Ammon's horn (tissue), 1 donor: Measurements from ENCODE around the gene ARHGAP45.
A peak's percentile ranks its signal among the peaks of the same experiment; 100 is the strongest.

ENCODE experiments used
- DNase-seq: peaks from one replicate; pipeline ENCODE4 v3.0.0-alpha.2; 2016; ENCODE audit warnings: low spot score

The ARHGAP45 gene

DNA sequence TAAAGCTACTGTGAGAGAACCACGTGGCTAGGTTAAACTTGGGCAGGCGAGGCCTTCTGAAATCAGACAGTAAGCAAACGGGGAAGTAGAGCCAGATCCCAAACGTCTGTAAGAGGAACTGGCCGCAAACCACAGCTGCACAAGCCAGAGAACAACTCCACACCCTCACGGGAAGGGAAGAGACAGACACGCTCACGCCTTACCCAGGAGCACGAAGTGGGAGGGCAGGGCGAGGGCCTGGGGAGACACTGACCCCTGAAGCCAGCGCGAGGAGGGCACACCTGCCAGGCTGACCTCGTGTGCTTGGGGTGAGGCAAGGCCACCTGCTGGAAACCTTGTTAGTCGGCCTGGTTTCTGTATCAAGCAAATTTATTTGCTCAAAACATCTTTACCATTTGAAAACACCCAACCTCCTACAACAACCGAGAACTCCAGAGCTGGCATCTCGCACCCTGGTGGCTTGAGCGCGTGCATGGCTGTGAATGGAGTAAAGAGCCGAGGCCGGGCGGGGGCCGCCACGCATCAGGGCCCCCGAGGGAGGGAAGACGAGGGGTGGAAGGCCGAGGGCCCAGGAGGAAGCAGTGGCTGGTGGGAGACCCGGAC, 20.9 kb downstream of the ARHGAP45 start:
- DNase-seq: peak; percentile 72

DNA sequence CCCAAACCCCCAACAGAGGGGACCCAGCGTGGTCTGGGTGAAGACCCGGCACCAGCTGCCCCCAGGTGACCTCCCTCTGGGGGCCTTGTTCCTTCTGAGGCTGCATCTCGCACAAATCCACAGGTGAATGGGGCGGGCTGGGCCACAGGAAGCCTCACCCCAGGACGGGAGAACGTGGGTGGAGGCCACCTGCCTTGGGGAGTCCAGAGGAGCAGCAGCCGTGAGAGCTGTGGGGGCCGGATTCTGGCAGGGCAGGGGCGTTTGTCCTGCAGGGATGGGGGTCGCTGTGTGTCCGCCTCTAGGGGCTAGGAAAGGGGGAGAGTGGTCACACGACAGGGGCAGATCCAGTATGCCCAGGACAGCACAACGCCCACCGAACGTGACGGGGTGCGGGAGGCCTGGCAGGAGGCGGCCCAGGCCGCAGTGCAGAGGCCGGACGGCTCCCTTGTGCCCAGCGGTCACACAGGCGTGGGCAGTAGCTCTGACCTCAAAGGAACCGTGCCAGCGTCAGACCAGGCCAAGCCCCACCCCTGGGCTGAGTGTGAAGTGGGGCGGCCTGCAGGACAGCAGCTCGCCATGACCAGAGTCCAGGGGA, 21.5 kb downstream of the ARHGAP45 start:
- no peak for DNase-seq

DNA sequence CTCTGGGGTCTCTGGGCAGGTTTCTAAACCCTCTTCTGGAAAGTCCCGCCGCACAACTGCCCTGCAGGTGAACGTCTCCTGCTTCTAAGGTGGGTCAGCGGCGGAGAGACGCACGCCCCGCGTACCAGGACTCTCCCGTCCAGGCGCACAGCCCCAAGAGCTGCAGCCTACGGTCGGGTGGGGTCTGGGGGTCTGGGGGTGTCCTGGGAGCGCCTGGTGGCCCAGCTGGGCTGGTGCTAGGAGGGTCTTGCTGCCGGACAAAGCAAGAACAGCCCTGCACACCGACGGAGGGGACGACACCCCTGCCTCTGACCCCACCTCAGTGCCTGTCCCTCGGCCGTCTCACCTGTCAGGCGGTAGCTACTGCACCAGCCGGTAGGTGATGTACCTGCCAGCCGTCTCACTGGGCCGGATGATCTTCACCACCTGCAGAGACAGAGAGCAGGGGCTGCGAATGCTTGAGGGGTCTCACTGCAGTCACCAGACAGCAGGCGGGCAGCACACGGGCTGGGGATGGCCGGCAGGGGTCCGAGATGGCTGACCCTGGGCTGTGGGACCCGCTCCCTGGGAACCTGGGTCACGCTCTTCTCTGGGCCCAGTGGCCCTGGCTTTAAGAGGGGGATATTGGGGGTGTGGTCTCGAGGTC, 22.3 kb downstream of the ARHGAP45 start:
- DNase-seq: no peak

DNA sequence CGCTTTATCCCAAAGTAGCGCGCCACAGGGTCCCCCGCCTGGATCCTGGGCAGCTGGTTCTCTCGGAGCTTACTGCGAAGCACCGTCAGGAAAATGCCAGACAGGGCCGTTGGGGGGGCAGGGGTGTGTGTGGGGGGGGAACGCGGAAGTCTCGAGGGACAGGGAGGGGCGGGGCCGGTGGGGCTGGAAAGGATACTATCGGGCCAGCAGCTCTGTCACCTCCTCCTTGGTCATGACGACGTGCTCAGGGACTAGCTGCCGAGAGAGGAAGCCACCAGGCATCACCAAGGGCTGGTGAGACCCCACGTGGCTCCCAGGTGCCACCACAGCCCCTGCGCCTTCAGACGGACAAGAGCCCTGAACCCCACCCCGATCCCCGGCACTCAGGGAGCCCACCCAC, 22.9 kb downstream of the ARHGAP45 start:
- DNase-seq: no peak

DNA sequence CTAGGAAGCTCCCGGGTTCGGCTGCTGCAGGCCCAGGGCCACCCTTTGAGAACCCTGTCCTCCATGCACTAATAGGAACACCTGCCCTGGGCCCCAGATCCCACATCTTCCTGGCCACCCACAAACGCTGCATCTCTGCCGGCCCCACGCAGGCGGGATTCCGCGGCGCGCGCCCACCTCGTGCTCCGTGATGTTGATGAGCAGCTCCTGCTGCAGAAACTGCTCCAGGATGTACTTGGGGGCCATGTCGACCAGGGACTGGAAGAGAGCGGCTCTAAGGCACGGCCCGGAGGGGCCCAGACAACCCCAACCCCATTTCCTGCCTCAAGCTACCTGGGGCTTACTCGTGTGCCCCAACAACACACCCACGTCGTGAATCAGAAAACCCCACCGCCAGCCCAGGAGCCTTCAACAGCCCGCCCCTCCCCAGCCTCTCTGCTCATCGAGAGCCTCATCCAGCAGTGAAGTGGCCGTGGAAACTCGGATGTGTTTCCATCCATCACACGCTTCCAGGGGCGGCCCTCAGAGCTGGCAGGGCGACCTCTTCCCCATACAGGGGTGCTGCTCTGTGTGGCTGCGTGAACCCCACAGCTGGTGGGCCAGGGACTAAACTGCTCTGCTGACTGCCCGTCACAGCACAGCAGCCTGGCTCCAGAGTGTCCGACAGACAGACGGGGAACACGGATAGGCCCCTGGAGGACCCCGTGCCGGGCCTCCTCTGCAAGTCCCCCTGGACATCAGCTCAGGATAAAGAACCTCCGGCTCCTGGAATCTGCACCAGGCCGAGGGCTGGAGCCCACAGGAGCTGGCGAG, 24.0 kb downstream of the ARHGAP45 start:
- DNase-seq: no peak

DNA sequence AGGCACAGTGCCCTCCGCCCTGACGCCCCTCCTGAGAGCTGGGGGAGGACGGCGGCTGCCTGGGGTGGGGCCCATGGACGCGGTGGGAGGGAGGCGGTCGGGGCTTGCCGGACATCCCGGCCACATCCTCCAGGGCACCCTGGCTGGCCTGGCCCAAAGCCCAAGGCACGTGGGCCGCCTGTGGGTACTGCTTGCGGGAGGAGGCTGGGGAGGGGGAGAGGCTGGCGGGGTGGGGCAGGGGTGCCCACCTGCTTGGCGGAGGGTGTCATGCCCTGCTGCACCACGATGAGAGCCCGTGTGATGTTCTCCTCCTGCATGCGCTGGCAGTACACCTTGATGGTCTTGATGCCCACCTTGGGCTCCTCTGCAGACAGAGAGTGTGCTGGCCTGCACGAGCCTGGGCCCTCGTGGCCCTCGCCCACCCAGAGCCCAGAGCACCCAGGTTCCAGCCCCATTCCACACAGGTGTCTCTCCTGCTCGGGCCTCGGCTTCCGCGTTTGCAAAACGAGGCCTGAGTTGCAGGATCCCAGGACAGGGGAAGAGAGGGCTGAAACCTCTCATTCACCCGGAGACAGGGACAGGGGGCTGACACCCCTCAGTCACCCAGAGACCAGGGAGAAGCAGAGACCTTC, 24.7 kb downstream of the ARHGAP45 start:
- DNase-seq: no peak

DNA sequence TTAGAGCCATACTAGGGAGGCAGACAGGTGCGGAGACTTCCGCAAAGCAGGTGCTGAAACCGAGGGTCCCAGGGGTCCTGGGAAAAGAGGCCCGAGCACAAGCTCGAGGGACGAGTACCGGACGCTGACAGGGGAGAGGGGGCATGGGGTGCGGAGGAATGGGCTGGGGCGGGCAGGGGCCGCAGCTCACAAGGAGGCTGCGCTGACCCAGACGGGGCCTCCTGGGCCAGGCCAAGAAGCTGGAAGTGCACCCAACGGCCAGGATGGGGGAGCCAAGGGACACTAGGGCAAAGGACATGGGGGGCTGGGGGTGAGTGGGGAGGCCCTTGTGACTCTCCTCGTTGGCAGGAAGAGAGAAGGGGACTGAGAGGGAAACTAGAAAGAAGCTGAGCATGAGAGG, 26.4 kb downstream of the ARHGAP45 start:
- no peak for DNase-seq

DNA sequence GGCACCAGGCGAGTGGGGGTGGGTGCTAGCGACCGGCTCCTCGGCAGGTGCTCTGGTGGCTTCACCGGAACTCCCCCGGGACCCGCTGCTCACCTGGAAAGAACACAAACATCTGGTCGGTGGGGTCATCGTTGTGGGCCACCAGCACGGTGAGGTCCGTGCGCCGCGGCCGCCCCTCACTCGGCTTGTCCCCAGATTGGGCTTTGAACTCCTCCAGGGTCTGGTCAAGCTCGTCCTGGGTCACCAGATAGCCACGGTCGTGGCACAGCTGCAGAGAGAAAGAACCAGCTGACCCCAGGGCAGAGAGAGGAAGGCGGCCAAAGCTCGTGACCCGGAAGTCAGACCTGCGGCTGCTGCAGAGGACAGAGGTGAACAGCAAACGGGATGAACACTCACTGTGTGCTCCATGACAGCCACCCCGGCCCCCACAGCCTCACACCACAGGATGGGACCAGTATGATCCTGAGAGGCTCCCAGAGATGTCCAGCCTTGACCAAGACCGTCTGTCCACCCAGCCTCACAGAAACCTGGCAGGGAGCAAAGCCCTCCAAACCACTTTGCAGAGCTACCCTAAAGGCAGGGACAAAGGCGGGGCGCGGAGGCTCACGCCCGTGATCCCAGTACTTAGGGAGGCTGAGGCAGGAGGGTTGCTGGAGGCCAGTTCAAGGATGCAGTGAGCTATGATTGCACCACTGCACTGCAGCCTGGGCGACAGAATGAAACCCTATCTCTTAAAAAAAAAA, 27.0 kb downstream of the ARHGAP45 start:
- no peak for DNase-seq

DNA sequence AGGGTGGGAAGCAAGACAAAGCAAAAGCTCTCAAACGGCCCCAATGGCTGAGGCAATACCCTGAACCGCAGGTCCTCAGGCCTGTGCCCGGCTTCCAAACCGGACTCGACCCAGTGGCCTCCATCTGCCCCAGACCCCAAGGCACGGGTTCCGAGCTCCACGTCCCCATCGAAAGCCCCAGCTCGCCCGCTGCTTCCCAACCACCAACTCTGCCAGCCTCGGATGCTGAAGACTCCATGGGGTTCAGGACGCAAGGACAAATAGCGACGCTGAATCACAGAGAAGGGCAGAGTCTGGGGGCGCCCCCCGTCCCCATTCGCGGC, 27.6 kb downstream of the ARHGAP45 start:
- DNase-seq: no peak

DNA sequence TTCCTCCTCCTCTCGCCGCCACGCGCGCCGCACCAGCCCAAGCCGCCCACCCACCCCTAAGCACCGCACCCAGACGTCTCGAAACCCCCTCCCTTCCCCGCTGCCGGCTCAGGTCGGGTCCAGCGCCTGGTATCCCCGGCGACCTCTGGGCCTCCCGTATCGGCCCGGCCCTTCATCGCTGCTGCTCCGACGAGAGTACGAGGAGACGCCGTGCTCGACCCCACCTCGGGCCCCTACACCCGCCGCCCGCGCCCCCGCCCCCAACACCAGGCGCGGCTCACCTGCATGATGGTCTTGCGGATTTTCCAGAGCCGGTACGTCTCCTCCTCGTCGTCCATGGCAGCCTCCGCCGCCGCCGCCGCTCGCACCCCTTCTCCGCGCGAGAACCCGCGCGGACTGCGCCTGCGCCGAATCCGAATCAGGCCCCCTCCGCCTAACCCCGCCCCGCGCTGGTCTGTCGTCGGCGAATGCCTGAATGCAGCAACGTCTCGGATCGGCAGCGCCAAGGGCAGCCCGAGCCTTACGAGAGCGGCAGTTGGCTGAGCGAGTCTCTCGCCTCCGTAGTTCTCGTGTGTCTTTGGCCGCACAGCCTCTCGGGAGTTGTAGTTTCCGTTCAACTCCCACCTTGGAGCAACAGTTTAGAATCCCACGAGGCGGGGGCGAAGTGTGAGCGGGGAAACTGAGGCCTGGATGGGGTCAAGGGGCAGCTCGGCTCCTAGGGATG, 28.2 kb downstream of the ARHGAP45 start, which contains the start of gene POLR2E:
POLR2E (minus strand) TSS at position 398 of the 724 bp plus-strand sequence; CDS start at position 338, 60 bp downstream.
- DNase-seq: peak; percentile 100

DNA sequence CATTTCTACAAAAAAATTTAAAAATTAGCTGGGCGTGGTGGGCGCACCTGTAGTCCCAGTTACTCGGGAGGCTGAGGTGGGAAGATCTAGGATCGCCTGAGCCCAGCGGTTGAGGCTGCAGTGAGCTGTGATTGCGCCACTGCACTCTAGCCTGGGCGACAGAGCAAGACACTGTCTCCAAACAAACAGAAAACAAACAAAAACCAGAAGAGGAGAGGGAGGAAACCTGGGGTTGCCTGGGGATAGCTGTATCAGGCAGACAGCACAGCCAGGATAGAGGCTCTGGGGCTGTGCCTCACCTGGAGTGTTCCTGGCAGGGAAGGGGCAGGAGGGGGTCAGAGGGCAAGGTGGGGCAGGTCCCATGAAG, 30.8 kb downstream of the ARHGAP45 start:
- no peak for DNase-seq

DNA sequence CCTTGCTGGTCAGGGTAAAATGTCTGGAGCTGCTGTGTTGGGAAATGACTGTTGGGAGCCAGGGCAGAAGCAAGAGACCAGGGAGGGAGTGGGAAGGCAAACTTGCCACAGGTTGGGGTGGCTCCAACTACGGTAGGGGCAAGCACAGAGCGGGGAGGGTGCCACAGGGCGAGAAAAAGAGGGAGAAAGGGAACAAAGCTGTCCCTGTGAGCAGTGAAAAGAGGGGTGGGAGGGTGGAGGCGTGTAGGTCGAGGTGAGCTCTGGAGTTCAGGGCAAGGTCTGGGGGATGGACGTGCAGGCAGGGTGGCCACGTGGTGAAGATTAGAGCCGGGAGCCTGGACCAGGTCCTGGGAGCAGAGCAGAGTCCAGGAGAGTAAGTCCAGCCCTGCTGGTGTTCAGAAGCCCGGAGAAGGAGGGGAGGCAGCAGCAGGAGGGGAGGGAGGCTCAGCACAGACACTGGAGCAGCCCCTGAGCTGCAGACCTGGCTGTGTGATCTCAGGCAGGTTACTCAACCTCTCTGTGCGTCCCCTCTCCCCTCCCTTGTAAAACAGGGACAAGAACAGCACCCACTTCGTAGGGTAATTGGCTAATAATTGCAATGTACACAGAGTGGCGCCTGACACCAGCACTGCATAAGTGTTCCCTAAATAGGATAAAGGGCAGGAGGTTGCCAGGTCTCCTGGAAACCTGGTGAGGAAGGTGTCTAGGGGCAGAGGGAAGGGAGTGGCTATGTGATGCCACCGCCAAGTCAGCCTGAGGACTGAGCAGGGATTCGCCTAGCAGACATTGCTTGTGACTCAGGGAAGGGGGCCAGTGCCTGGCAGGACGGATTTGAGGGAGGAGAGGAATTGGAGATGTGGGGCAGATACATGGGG, 31.4 kb downstream of the ARHGAP45 start:
- DNase-seq: no peak

DNA sequence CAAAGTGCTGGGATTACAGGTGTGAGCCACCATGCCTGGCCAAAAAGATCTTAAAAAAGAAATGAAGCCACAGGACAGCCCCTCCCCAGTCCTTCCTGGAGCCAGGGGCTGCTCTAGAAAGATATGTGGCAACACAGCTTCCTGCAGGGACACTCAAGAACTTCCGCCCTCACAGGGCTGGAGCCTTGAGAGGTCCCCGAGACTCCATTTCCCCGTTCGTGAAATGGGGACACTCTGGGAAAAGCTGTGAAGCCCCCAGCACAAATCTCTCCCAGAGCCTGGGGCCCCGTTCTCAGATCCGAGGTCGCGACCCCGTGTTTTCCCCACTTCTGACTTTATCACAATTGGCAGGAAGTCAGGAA, 34.4 kb downstream of the ARHGAP45 start:
- DNase-seq: no peak

DNA sequence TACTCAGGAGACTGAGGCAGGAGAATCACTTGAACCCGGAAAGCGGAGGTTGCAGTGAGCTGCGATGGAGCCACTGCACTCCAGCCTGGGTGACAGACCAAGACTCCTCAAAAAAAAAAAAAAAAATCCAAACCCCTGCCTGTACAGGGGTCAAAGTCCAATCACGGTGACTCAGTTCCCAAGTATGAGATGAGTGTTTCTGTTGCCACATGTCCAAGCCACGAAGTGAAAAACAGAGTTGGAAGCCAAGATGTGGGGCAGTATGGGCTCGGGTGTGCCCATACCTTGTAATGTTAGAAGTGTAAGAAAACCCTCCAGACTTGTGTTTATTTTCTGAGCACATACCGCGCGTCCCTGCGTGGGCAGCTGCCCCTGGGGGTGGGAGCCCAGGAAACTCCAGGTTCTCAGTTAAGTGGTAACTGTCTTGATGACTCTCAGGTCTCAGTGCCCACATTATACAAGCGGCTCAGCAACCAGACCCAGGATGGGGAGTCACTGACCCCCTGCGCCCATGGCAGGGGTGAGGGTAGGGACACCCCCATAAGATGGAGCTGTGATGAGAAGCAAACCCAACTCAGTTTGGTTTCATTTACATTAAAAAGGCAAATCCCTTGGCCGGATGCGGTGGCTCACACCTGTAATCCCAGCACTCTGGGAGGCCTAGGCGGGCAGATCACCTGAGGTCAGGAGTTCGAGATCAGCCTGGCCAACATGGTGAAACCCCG, 35.6 kb downstream of the ARHGAP45 start:
- no peak for DNase-seq

DNA sequence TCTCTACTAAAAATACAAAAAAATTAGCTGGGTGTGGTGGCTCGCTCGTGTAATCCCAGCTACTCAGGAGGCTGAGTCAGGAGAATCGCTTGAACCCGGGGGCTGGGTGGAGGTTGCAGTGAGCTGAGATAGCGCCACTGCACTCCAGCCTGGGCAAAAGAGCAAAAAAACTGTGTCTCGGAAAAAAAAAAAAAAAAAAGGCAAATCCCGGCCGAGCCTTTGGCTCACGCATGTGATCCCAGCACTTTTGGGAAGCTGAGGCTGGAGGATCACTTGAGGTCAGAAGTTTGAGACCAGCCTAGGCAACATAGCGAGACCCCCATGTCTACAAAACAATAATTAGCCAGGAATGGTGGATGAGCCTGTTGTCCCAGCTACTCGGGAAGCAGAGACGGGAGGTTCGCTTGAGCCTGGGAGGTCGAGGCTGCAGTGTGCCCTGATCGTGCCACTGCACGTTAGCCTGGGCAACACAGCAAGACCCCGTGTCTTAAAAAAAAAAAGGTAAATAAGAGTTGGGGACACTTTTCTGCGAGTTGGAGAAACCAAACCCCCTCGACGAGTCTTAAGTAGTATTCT, 36.3 kb downstream of the ARHGAP45 start:
- DNase-seq: no peak

DNA sequence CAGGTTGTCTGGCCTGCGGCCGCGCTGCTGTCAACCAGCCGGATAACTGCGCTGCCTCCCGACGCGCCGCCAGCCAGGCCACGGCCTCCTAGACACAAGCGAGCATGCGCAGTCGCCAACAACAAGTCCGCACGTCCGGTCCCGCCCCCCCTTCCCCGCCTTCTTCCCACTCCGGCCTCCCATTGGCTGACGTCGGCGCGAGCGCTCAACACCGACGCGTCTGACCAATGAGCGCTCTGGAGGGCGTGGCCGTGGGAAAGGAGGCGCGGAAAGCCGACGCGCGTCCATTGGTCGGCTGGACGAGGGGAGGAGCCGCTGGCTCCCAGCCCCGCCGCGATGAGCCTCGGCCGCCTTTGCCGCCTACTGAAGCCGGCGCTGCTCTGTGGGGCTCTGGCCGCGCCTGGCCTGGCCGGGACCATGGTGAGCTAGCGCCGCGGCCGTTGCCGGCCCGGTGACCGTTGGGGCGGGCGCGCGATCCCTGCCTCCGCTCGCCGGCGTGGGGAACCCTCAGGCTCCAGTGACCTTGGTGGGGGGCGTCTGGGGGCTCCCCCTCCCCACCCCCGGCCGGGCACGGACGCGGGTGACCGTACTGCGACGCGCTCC, 36.8 kb downstream of the ARHGAP45 start, which contains the start of gene GPX4:
GPX4 (plus strand) TSS at position 287 of the 603 bp plus-strand sequence; CDS start at position 337, 50 bp downstream.
- peak; percentile 100 for DNase-seq

DNA sequence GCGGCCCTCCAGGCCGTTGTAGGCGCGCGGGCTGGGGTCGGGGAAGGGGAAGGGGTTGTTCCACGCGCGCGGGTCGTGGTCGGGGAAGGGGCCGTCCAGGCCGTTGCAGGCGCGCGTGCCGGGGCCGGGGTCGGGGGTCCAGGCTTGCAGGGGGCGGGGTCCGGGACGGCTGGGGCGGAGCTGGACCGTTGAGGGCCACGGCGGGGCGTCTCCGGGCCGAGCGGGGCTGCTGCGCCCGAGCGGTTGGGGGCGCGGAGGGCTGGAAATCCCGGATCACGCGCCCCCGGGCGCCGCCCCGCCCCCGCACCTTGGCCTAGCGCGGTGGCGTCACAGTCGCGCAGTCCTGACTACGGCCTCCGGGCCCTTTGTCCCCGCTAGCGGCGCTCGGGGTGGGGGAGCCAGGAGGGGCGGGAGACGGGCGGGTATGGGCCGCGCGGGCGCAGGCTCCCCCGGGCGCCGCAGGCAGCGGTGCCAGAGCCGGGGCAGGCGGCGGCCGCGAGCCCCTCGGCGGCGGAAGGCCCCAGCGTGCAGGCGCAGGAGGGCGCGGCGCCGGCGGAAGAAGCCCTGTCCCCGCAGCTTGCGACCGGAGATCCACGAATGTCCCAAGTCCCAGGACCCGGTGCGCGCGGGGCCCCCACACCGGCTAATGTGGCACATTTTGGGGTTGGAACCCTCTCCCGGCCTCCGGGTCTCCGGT, 37.5 kb downstream of the ARHGAP45 start:
- DNase-seq: peak; percentile 70
